CD4-positive, alpha-beta T cell treated with Interferon gamma for 1 hour (primary cell): ENCODE results near the gene FRAT1.

Experiments
- DNase-seq: peaks from one replicate; pipeline ENCODE4 v3.0.0-alpha.2; 2020

FRAT1 gene

GRCh38 chr10:97311111-97311626, 7.9 kb upstream of the FRAT1 start:
- DNase-seq: no peak

GRCh38 chr10:97312897-97313296, 6.2 kb upstream of the FRAT1 start:
- no peak for DNase-seq

GRCh38 chr10:97314671-97315070, 4.4 kb upstream of the FRAT1 start:
- DNase-seq: no peak

- peak; percentile 67 for DNase-seq
Observed at GRCh38 chr10:97319671-97320479, 804 bp downstream of the FRAT1 start.

GRCh38 chr10:97320480-97321031, 1.5 kb downstream of the FRAT1 start:
- DNase-seq: no peak

- DNase-seq: peak; percentile 14
Observed at GRCh38 chr10:97321032-97321803, 2.1 kb downstream of the FRAT1 start.

- DNase-seq: no peak
Observed at GRCh38 chr10:97321804-97322190, 2.7 kb downstream of the FRAT1 start.

GRCh38 chr10:97323501-97323900, 4.4 kb downstream of the FRAT1 start:
- DNase-seq: no peak

GRCh38 chr10:97325754-97326153, 6.7 kb downstream of the FRAT1 start:
- no peak for DNase-seq

GRCh38 chr10:97327348-97328294, 8.6 kb downstream of the FRAT1 start:
- DNase-seq: no peak

GRCh38 chr10:97328646-97329453, 9.8 kb downstream of the FRAT1 start:
- DNase-seq: no peak

- DNase-seq: no peak
Observed at GRCh38 chr10:97329766-97330165, 10.7 kb downstream of the FRAT1 start.

GRCh38 chr10:97331153-97331703, 12.2 kb downstream of the FRAT1 start:
- DNase-seq: no peak

GRCh38 chr10:97332591-97333350, 13.7 kb downstream of the FRAT1 start:
- no peak for DNase-seq

- DNase-seq: no peak
Observed at GRCh38 chr10:97333351-97333600, 14.2 kb downstream of the FRAT1 start.

GRCh38 chr10:97333601-97334369, 14.7 kb downstream of the FRAT1 start:
- peak; percentile 43 for DNase-seq

GRCh38 chr10:97334370-97335175, 15.5 kb downstream of the FRAT1 start, which contains the start of gene FRAT2:
Gene FRAT2 (minus strand): TSS chr10:97334729. CDS start chr10:97334572, 157 bp downstream.
- peak; percentile 86 for DNase-seq

- DNase-seq: no peak
Observed at GRCh38 chr10:97335188-97335619, 16.1 kb downstream of the FRAT1 start.

GRCh38 chr10:97336006-97336405, 16.9 kb downstream of the FRAT1 start:
- no peak for DNase-seq
